Activated naive CD4-positive, alpha-beta T cell treated with anti-CD3 and anti-CD28 coated beads for 36 hours (primary cell): ENCODE measurements around the gene GPAM. TPM values are rescaled to one million over a fixed set of nuclear protein-coding genes. Genes with fewer than 3 reads are reported as not detected.
"Not testable (repeated sequence)": the region's sequence is repeated elsewhere in the genome, so short reads cannot be mapped to it uniquely, and the experiment has no call there.

Source experiments
- CTCF ChIA-PET: fragments of 350-600 bp; sonication (Branson Sonifier 250); formaldehyde crosslinking; loops from one replicate; lab custom pipeline; 2021; ENCODE audit warnings: antibody characterized with exemption; lab: Charles Lee
- DNase-seq: peaks from one replicate; pipeline ENCODE4 v3.0.0-alpha.2; 2020
- H3K27ac Mint-ChIP-seq: one replicate; pipeline ENCODE4 v1.8.0; 2021; ENCODE audit warnings: mild to moderate bottlenecking, mixed read lengths
- H3K27me3 Mint-ChIP-seq: one replicate; pipeline ENCODE4 v1.8.0; 2021; ENCODE audit warnings: low read depth, mixed read lengths
- H3K36me3 Mint-ChIP-seq: one replicate; pipeline ENCODE4 v1.8.0; 2021; ENCODE audit warnings: low read depth, mixed read lengths
- H3K4me1 Mint-ChIP-seq: one replicate; pipeline ENCODE4 v1.8.0; 2021; ENCODE audit warnings: low read depth, mixed read lengths
- H3K4me3 Mint-ChIP-seq: one replicate; pipeline ENCODE4 v1.8.0; 2021; ENCODE audit warnings: mild to moderate bottlenecking, moderate library complexity, mixed read lengths
- H3K9me3 Mint-ChIP-seq: one replicate; pipeline ENCODE4 v1.8.0; 2021; ENCODE audit warnings: mixed read lengths
- intact Hi-C: fragments of 100-400 bp; cut with micrococcal nuclease; formaldehyde crosslinking; loops from one replicate; pipeline ENCODE4 v1.15.1; 2023
- total RNA-seq, 2 experiments: library from RNA; stranded (reverse); gene quantifications; one replicate each; pipeline ENCODE4 v1.2.3, GENCODE V29; 2021

The GPAM gene
- total RNA-seq, 2 experiments from 2014 or later = 7.3 to 8.1 TPM

DNA sequence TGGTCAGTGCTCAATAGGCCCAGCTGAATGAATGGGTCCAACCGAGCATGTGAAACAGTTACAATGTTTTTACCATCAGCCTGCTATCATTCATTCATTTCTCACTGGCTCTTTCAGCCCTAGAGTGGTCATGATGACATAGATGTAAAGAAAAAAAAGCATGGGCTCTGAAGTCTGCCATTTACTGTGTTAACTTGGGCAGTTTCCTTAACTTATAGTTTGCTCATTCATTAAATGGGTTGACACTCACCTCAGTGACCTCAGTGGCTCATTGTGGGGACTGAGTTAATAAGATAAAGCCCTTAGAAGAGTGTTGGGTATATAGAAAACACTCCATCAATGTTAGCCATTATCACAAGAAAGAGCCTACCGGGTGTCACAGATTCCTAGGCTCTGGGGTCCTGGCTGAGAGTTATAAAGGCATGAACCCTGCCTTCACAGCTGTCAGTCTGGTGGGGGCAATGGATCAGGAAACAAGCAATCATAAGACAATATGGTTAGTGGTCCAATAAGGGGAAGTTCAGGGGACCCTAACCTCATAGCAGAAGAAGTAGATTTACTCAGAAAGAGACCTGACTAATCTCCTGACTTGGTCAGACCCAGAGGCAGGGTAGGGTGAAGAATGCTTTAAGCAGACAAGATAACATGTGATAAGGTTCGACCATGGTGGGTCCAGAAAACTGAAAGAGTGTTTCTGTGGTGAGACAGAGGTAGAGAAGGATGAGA, 29.7 kb upstream of the GPAM start:
- Mint-ChIP-seq H3K4me1 (no peaks in the 10 kb centered on the region), H3K36me3 (no peaks in the 10 kb centered on the region), H3K4me3 (no peak overlapping the region), H3K27me3 (peaks cover 10% of the 10 kb centered on the region), H3K9me3 (no peaks in the 10 kb centered on the region), H3K27ac (no peak overlapping the region)
- intact Hi-C loops = no loop called here
- DNase-seq = no peak
- CTCF ChIA-PET = interaction anchor here (0.9 kb wide), 1 partner anchor 95 kb away, joined by 3 read pairs; no protein-coding TSS in a partner anchor

DNA sequence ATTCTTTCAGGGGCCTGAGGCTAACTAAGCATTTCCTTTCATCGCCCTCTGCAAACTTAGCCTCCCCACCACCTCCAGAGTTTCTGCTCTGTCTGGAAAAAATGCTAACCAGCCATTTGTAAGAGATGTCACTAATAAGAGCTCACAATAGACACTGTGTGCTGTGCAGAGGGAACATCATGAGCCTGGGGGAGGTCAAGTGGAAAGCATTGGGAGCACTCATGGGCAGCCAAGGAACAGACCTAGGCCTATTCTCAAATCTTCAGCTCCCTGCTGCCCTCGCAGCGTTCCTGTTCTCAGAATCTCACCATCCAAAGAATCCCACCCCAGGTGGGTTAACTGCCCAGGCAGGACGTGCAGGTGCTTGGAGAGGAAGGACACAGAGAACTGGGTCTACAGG, 27.1 kb upstream of the GPAM start:
- H3K4me1 Mint-ChIP-seq = no peaks in the 10 kb centered on the region
- no peak overlapping the region for H3K27ac Mint-ChIP-seq
- no peaks in the 10 kb centered on the region for H3K36me3 Mint-ChIP-seq
- DNase-seq = no peak
- H3K27me3 Mint-ChIP-seq = peaks cover 4% of the 10 kb centered on the region
- intact Hi-C loops = no loop called here
- CTCF ChIA-PET = no interaction called here
- H3K9me3 Mint-ChIP-seq = no peaks in the 10 kb centered on the region
- H3K4me3 Mint-ChIP-seq = no peak overlapping the region

- CTCF ChIA-PET = no interaction called here
- no peaks in the 10 kb centered on the region for H3K4me1 Mint-ChIP-seq
- intact Hi-C loops = no loop called here
- no peak for DNase-seq
- H3K36me3 Mint-ChIP-seq = no peaks in the 10 kb centered on the region
- peaks cover 4% of the 10 kb centered on the region for H3K27me3 Mint-ChIP-seq
- no peaks in the 10 kb centered on the region for H3K9me3 Mint-ChIP-seq
- H3K27ac Mint-ChIP-seq = no peak overlapping the region
- no peak overlapping the region for H3K4me3 Mint-ChIP-seq
Observed at GRCh38 chr10:112209684-112210131, 26.1 kb upstream of the GPAM start.

DNA sequence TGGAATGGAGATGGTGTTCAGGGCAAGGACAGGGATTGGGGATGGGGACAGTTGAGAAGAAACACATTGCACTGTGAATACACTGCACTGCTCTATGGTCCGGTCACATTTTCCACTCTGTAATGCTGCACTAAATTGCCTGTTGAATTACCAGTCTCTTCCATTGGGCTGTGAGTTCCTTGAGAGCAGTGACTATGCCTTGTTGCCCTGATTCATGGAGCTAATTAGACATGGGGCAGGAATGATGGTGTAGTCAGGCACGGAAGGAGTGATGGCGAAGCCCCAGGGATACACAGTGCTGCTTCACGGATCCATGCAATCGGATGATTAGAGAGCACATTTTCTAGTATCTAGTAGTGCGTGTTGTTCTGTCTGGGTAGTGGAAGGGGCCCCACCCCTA, 25.4 kb upstream of the GPAM start:
- H3K27ac Mint-ChIP-seq = no peak overlapping the region
- H3K36me3 Mint-ChIP-seq = no peaks in the 10 kb centered on the region
- H3K4me3 Mint-ChIP-seq = no peak overlapping the region
- intact Hi-C loops = no loop called here
- no peaks in the 10 kb centered on the region for H3K9me3 Mint-ChIP-seq
- DNase-seq = no peak
- no peaks in the 10 kb centered on the region for H3K4me1 Mint-ChIP-seq
- peaks cover 6% of the 10 kb centered on the region for H3K27me3 Mint-ChIP-seq
- CTCF ChIA-PET = no interaction called here

DNA sequence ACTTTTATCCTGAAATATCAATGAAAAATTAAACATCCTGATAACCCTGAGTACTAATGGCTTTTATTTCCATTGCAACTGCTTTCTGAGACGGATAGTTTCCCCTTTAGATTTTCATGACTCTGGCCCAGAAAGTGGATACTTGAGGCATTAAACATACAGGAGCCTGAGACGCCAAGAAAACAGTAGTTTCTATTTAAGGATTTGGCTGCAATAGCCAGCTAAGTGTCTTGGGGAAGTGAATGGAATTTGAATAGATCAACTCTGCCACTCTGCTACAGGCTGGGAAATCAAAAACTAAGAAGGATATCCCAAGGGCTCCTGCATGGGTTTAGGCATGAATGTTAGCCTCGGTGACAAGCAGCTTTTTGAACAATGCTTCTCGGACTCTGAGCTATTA, 24.7 kb upstream of the GPAM start:
- Mint-ChIP-seq H3K27me3 (peaks cover 3% of the 10 kb centered on the region), H3K27ac (no peak overlapping the region), H3K4me1 (no peaks in the 10 kb centered on the region), H3K9me3 (no peaks in the 10 kb centered on the region), H3K36me3 (no peaks in the 10 kb centered on the region), H3K4me3 (no peak overlapping the region)
- DNase-seq = no peak
- intact Hi-C loops = no loop called here
- CTCF ChIA-PET = no interaction called here

- no peak overlapping the region for H3K27ac Mint-ChIP-seq
- no peaks in the 10 kb centered on the region for H3K36me3 Mint-ChIP-seq
- H3K9me3 Mint-ChIP-seq = no peaks in the 10 kb centered on the region
- intact Hi-C loops = no loop called here
- CTCF ChIA-PET = no interaction called here
- H3K27me3 Mint-ChIP-seq = peaks cover 8% of the 10 kb centered on the region
- peaks cover 3% of the 10 kb centered on the region for H3K4me1 Mint-ChIP-seq
- DNase-seq = no peak
- H3K4me3 Mint-ChIP-seq = no peak overlapping the region
Observed at GRCh38 chr10:112203328-112204076, 19.9 kb upstream of the GPAM start.

DNA sequence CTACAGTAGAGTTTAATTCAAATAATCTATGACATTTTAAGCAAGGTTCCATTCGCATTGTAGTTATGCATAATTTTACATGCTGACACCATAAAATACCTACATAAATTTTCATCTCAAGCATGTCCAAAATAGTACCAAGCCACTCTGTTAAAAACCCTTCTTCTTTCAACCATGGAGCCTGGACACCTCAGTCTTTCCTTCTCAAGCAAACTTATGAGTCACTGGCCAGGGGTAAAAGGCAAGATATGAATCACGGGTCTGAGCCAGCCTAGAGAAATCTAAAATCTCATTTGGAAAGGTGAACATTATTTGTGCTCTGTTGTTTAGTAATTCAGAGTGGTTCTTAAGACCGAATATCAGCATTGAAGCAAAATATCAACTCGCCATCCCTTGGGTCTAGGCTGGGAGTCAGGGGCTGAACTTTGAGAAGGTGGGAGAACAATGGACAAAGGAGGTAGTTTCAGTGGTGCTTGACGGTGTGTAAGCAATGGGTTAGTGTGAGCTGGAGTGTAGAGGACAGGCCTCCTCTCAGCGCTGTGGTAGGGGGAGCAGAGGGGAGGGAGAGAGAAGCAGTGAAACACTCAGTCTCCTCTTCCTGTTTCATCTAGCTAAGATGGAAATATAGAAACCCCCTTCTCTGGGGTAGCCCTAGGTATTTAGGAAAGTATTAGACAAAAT, 19.1 kb upstream of the GPAM start:
- peaks cover 8% of the 10 kb centered on the region for H3K27me3 Mint-ChIP-seq
- no peak for DNase-seq
- H3K9me3 Mint-ChIP-seq = no peaks in the 10 kb centered on the region
- no peak overlapping the region for H3K4me3 Mint-ChIP-seq
- CTCF ChIA-PET = no interaction called here
- H3K4me1 Mint-ChIP-seq = peaks cover 3% of the 10 kb centered on the region
- intact Hi-C loops = no loop called here
- no peaks in the 10 kb centered on the region for H3K36me3 Mint-ChIP-seq
- no peak overlapping the region for H3K27ac Mint-ChIP-seq

GRCh38 chr10:112202076-112202475, 18.5 kb upstream of the GPAM start:
- Mint-ChIP-seq H3K9me3 (no peaks in the 10 kb centered on the region), H3K27me3 (peaks cover 8% of the 10 kb centered on the region), H3K4me3 (no peak overlapping the region), H3K27ac (no peak overlapping the region), H3K36me3 (no peaks in the 10 kb centered on the region), H3K4me1 (peaks cover 3% of the 10 kb centered on the region)
- CTCF ChIA-PET = no interaction called here
- intact Hi-C loops = no loop called here
- no peak for DNase-seq

DNA sequence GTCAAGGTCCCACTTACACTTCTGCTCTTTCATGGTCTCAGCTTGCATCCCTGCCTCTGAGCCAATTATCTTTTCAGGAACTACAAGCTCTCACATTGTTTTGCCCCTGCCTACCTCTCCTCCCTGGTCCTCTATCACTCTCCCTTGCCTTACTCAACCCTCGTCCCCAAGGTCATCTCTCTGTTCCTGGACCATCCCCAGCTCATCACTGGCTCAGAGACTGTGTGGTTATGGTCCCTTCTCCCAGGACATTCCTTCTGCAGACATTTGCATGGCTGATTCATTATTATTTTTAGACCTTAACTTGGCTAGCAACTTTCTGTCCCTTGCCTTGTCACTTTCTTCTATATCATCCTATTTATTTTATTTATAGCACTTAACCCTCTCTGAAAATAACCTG, 17.8 kb upstream of the GPAM start:
- H3K4me3 Mint-ChIP-seq = no peak overlapping the region
- DNase-seq = no peak
- intact Hi-C loops = no loop called here
- H3K36me3 Mint-ChIP-seq = no peaks in the 10 kb centered on the region
- H3K27me3 Mint-ChIP-seq = peaks cover 8% of the 10 kb centered on the region
- no peak overlapping the region for H3K27ac Mint-ChIP-seq
- no peaks in the 10 kb centered on the region for H3K9me3 Mint-ChIP-seq
- CTCF ChIA-PET = no interaction called here
- H3K4me1 Mint-ChIP-seq = peaks cover 3% of the 10 kb centered on the region

DNA sequence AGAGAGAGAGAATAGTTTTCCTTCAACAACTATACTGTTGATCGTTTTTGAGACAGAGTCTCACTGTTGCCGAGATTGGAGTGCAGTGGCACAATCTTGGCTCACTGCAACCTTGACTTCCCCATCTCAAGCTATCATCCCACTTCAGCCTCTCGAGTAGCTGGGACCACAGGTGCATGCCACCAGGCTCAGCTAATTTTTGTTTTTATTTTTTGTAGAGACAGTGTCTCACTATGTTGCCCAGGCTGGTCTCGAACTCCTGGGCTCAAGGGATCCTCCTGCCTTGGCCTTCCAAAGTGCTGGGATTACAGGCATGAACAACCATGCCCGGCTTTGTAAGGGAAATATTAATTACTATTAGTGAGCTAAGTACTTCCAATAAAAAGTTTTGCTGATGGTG, 16.7 kb upstream of the GPAM start:
- DNase-seq, H3K4me1 Mint-ChIP-seq, H3K4me3 Mint-ChIP-seq, H3K27ac Mint-ChIP-seq, intact Hi-C loops, H3K9me3 Mint-ChIP-seq, H3K27me3 Mint-ChIP-seq, H3K36me3 Mint-ChIP-seq: not testable (repeated sequence)
- CTCF ChIA-PET = interaction anchor here (0.7 to 1.0 kb wide), 2 partner anchors 108 to 115 kb away, joined by 3 to 4 read pairs; no protein-coding TSS in a partner anchor

- H3K27me3 Mint-ChIP-seq, H3K36me3 Mint-ChIP-seq, H3K9me3 Mint-ChIP-seq, intact Hi-C loops, DNase-seq, H3K27ac Mint-ChIP-seq, CTCF ChIA-PET, H3K4me1 Mint-ChIP-seq, H3K4me3 Mint-ChIP-seq: not testable (repeated sequence)
Observed at GRCh38 chr10:112197662-112198061, 14.1 kb upstream of the GPAM start.

GRCh38 chr10:112195224-112195623, 11.7 kb upstream of the GPAM start:
- intact Hi-C loops = no loop called here

More at GRCh38 chr10:112195224-112195623, 11.7 kb upstream of the GPAM start:
- no peak for DNase-seq
- Mint-ChIP-seq H3K4me1 (no peaks in the 10 kb centered on the region), H3K27me3 (no peaks in the 10 kb centered on the region), H3K4me3 (no peak overlapping the region), H3K9me3 (no peaks in the 10 kb centered on the region), H3K27ac (no peak overlapping the region), H3K36me3 (no peaks in the 10 kb centered on the region)
- CTCF ChIA-PET = no interaction called here
